Activated T-cell treated with anti-CD3 and anti-CD28 coated beads, Interleukin-2, amount 50 U/mL, for 24 hours (primary cell): ENCODE measurements around the gene CNOT10.
"Not testable (repeated sequence)": the region's sequence is repeated elsewhere in the genome, so short reads cannot be mapped to it uniquely, and the experiment has no call there.

Source experiments
- DNase-seq: peaks from one replicate; pipeline ENCODE4 v3.0.0-alpha.2; 2020
- H3K27ac Mint-ChIP-seq: 2 replicates; pipeline ENCODE4 v1.8.0; 2020; ENCODE audit warnings: mild to moderate bottlenecking, mixed read lengths
- H3K27me3 Mint-ChIP-seq: 2 replicates; pipeline ENCODE4 v1.8.0; 2020; ENCODE audit warnings: mixed read lengths
- H3K36me3 Mint-ChIP-seq: 2 replicates; pipeline ENCODE4 v1.8.0; 2020; ENCODE audit warnings: low read depth, mixed read lengths
- H3K4me1 Mint-ChIP-seq: 2 replicates; pipeline ENCODE4 v1.8.0; 2020; ENCODE audit warnings: low read depth, mixed read lengths
- H3K4me3 Mint-ChIP-seq: 2 replicates; pipeline ENCODE4 v1.8.0; 2020; ENCODE audit warnings: mild to moderate bottlenecking, moderate library complexity, mixed read lengths
- H3K9me3 Mint-ChIP-seq: 2 replicates; pipeline ENCODE4 v1.8.0; 2020; ENCODE audit warnings: mixed read lengths

The CNOT10 gene

DNA sequence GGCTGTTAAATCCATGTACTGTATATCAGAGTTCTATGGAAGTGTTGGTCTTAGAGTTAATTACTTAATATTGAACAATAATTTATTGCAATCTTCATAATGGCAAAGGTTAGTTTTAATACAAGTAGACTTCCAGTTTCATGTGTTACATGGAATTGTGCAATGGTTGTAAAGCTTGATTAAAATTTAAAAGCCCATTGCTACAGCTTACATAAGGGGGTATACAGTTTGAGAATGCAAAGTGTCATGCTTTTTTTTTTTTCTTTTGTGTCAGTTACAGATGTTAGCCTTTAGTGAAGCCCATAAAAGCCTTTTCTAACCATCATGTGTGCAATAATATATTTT lies 22.0 kb downstream of the CNOT10 start:
- no peaks in the 10 kb centered on the region for H3K27me3 Mint-ChIP-seq

DNA sequence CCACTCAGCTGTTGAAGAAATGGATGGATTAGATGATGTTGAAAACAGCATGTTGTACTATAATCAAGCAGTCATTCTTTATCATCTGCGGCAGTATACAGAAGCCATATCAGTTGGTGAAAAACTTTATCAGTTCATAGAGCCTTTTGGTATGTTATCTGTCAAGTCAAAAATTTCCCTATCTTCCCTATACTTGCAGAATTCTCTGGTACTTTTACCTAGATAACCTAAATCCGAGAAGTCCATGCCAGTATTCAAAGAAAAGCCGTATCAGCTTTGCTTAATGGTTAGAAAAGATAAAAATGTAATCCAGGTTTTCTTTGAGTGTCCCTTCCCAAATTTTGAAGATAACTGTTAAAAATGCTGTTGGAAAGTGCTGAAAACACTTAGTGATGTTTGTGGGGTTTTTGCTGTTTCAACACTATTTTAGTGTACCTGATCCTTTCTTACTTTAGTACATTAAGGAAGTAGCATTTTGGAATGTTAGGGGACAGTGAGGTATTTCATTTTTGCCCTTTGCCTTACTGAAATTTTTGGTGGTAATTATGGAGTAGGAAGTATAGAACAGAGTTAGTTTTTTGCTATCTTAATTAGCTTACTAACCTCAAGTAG lies 23.8 kb downstream of the CNOT10 start:
- no peak overlapping the region for H3K4me3 Mint-ChIP-seq
- no peaks in the 10 kb centered on the region for H3K9me3 Mint-ChIP-seq
- no peaks in the 10 kb centered on the region for H3K27me3 Mint-ChIP-seq
- peaks cover 83% of the 10 kb centered on the region for H3K36me3 Mint-ChIP-seq
- DNase-seq = no peak
- no peak overlapping the region for H3K27ac Mint-ChIP-seq
- peaks cover 20% of the 10 kb centered on the region for H3K4me1 Mint-ChIP-seq

More for the DNA sequence above, 22.0 kb downstream of the CNOT10 start:
- Mint-ChIP-seq H3K4me1 (peaks cover 27% of the 10 kb centered on the region), H3K27ac (no peak overlapping the region), H3K36me3 (peaks cover 77% of the 10 kb centered on the region), H3K9me3 (no peaks in the 10 kb centered on the region), H3K4me3 (no peak overlapping the region)
- no peak for DNase-seq

DNA sequence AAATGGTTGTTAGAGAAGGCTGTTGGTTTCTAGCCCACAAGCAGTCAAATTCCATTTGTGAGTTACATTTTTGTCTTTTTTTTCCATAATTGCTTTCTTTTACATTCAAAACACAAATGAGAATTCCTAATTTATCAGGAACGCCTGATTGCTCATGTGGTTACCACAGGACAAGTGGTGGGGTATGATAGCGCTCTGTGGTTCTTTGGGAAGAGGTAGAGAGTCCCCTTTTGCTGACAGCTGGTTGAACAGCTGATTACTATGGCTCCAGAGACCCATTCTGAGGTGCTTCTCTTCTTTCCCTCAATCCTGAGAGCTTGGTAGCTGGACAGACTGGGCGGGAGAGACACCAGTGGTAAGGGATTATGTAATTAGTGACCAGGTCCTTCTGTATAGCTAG lies 24.4 kb downstream of the CNOT10 start:
- Mint-ChIP-seq H3K27ac (no peak overlapping the region), H3K27me3 (no peaks in the 10 kb centered on the region), H3K4me1 (peaks cover 20% of the 10 kb centered on the region), H3K36me3 (peaks cover 89% of the 10 kb centered on the region), H3K4me3 (no peak overlapping the region), H3K9me3 (no peaks in the 10 kb centered on the region)
- DNase-seq = no peak

DNA sequence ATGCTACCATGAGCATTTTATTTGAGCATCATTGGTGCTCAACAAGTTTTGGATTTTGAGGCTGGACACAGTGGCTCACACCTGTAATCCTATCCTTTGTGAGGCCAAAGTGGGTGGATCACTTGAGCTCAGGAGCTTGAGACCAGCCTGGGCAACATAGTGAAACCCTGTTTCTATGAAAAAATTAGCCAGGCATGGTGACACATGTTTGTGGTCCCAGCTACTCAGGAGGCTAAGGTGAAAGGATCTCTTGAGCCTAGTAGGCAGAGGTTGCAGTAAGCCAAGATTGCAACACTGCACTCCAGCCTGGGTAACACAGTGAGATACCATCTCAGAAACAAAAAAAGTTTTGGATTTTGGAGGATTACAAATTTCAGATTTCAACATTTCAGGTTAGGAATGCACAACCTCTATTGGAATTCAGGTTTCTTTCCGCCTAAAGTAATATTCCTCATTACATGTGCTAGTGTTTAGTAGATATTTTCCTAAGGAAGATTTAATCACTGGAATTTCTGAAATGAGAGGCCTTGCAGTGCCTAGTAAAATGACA lies 27.6 kb downstream of the CNOT10 start:
- Mint-ChIP-seq H3K27me3 (no peaks in the 10 kb centered on the region), H3K9me3 (no peaks in the 10 kb centered on the region), H3K36me3 (peaks cover 92% of the 10 kb centered on the region), H3K4me1 (peaks cover 3% of the 10 kb centered on the region), H3K27ac (no peak overlapping the region), H3K4me3 (no peak overlapping the region)
- no peak for DNase-seq

DNA sequence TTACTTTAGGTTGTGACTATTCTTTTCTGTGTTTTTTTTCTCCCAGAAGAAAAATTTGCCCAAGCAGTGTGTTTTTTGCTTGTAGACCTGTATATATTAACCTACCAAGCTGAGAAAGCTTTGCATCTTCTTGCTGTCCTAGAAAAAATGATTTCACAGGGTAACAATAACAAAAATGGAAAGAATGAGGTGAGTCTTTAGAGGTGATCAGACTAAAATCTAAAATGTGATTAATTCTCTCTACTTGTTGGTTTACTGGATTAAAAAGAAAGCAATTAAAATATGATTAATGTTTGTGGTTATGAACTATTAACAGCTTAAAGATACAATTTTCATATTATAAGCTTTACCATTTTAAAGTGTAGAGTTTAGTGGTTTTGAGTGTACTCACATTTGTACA lies 28.2 kb downstream of the CNOT10 start:
- no peak overlapping the region for H3K4me3 Mint-ChIP-seq
- H3K4me1 Mint-ChIP-seq = peaks cover 3% of the 10 kb centered on the region
- H3K9me3 Mint-ChIP-seq = no peaks in the 10 kb centered on the region
- H3K27me3 Mint-ChIP-seq = no peaks in the 10 kb centered on the region
- DNase-seq = no peak
- H3K27ac Mint-ChIP-seq = no peak overlapping the region
- H3K36me3 Mint-ChIP-seq = peaks cover 90% of the 10 kb centered on the region

DNA sequence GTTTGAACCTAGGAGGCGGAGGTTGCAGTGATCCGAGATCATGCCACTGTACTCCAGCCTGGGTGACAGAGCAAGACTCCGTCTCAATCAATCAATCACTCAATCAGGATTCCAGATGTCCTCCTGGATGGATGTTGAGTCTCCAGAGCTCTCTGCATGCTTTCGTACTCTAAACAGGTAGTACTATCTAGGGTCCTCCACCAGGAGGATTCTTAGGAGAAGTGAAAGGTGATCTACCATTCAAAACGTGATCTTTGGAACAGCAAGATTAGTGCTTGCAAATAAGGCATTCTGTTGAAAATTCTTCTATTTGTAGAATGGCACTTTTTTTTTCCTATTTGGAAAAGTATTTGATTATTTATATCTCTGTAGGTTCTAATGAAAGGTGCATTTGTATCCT lies 34.3 kb downstream of the CNOT10 start:
- Mint-ChIP-seq H3K4me1 (no peaks in the 10 kb centered on the region), H3K36me3 (peaks cover 71% of the 10 kb centered on the region), H3K27ac (no peak overlapping the region), H3K4me3 (no peak overlapping the region), H3K27me3 (no peaks in the 10 kb centered on the region), H3K9me3 (no peaks in the 10 kb centered on the region)
- DNase-seq = no peak

DNA sequence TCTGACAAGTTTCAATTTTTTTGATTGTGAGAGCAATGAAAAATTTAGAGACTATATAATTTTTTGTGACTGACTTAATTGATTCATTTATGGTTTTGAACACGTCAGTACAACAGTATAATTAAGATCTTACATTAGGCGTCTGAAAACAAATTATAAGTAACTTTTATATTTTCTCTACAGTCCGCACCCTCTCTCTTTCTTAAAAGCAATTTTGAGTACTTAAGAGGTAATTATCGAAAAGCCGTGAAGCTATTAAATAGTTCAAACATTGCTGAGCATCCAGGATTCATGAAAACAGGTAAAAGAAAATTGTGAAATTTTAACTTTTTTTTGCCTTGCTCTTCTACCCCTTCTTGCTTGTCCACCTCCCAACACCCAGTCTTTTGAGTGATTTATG lies 34.9 kb downstream of the CNOT10 start:
- H3K9me3 Mint-ChIP-seq = no peaks in the 10 kb centered on the region
- H3K4me1 Mint-ChIP-seq = no peaks in the 10 kb centered on the region
- peaks cover 74% of the 10 kb centered on the region for H3K36me3 Mint-ChIP-seq
- H3K27me3 Mint-ChIP-seq = no peaks in the 10 kb centered on the region
- no peak overlapping the region for H3K27ac Mint-ChIP-seq
- DNase-seq = no peak
- H3K4me3 Mint-ChIP-seq = no peak overlapping the region

DNA sequence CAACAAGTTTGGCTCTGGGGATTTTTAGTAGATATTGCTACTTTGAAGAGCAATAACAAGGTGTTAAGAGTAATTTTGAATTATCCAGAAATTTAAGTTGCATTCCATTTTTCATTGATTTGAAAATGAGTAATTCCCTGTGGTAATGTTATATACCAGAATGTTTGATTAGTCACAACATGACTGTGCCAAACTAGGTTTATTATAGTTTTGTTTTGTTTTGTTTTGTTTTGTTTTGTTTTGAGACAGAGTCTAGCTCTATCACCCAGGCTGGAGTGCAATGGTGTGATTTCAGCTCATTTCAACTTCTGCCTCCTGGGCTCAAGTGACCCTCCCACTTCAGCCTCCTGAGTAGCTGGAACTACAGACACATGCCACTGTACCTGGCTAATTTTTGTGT lies 40.7 kb downstream of the CNOT10 start:
- Mint-ChIP-seq H3K4me3 (no peak overlapping the region), H3K36me3 (peaks cover 71% of the 10 kb centered on the region), H3K27me3 (no peaks in the 10 kb centered on the region), H3K9me3 (no peaks in the 10 kb centered on the region), H3K27ac (no peak overlapping the region), H3K4me1 (no peaks in the 10 kb centered on the region)
- DNase-seq = no peak

DNA sequence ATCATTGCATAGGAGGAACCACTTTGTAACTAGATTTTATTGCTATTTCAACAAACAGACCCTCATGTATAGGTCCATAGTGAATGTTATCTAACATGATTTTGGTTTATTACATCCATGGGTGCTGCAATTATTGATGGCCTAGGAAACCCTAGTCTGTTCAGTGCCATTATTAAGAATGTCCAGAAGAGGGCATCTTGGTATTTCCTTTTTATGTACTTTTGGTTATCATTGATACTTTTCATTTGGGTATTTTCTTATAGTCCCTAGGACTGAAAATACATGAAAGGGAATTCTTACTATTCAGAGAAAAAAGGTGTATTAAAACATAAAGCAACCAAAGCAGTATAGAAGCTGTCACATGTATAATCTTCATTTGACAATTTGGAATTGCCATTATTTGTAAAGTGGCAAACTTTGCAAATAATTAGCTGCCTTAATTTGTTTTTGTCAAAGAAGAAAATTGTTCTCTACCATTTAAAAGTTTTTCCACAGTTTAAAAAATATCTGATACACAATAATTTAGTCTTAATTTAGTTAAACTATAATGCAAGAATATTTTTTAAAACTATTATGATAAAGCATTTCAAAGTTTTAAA lies 48.7 kb downstream of the CNOT10 start:
- no peak overlapping the region for H3K27ac Mint-ChIP-seq
- no peaks in the 10 kb centered on the region for H3K27me3 Mint-ChIP-seq
- no peaks in the 10 kb centered on the region for H3K4me1 Mint-ChIP-seq
- no peaks in the 10 kb centered on the region for H3K9me3 Mint-ChIP-seq
- DNase-seq = no peak
- H3K4me3 Mint-ChIP-seq = no peak overlapping the region
- H3K36me3 Mint-ChIP-seq = peaks cover 66% of the 10 kb centered on the region

DNA sequence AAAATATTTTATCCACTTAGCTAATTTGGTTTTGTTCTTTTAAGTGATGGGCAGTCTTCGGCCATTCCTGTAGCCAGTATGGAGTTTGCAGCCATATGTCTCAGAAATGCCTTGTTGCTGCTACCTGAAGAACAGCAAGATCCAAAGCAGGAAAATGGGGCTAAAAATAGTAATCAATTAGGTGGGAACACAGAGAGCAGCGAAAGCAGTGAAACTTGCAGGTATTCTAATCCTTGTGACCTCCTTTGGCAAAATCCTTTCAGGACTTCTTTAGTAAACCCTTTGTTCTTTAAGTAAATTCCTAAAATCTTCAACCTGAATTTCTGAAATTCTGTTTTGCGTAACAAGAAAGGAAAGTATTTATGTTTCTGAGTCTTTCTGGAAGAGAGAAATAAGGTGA lies 49.8 kb downstream of the CNOT10 start:
- Mint-ChIP-seq H3K27ac (no peak overlapping the region), H3K9me3 (no peaks in the 10 kb centered on the region), H3K4me1 (no peaks in the 10 kb centered on the region), H3K4me3 (no peak overlapping the region), H3K36me3 (peaks cover 68% of the 10 kb centered on the region), H3K27me3 (no peaks in the 10 kb centered on the region)
- DNase-seq = no peak

DNA sequence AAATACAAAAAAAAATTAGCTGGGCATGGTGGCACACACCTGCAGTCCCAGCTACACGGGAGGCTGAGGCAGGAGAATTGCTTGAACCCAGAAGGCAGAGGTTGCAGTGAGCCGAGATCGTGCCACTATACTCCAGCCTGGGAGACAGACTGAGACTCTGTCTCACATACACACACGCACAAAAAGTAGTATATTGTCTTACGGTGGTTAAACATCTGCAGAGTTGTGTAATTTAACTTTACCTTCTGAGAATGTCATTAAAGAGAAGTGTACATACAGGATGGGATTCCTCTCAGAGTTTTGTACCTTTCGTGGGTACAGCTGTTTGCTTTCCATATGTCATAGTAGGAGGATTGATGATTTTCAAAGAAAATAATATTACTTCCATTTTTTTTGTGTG lies 58.5 kb downstream of the CNOT10 start:
- H3K4me3 Mint-ChIP-seq, H3K4me1 Mint-ChIP-seq, H3K27me3 Mint-ChIP-seq, H3K27ac Mint-ChIP-seq, DNase-seq, H3K9me3 Mint-ChIP-seq: not testable (repeated sequence)
- peaks cover 58% of the 10 kb centered on the region for H3K36me3 Mint-ChIP-seq

DNA sequence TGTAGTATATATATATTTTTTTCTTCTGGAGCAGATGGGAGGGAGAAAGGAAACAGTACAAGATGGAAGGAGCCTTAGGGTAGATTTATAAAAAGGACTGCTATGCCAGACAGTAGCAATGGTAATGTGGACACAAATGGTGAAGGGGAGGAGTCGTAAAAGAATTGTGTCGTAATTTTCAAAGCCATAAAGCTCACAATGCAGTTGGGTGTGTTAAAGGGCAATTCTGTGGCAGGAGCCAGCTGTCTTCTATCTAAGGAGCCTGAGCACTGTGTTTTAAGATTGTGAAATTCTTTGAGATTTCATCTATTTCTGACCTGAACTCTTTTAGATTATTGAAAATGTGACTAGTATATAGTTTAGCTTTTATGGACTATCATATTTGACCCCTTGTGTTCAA lies 58.9 kb downstream of the CNOT10 start:
- peaks cover 57% of the 10 kb centered on the region for H3K36me3 Mint-ChIP-seq
- H3K4me3 Mint-ChIP-seq = no peak overlapping the region
- H3K9me3 Mint-ChIP-seq = no peaks in the 10 kb centered on the region
- no peaks in the 10 kb centered on the region for H3K4me1 Mint-ChIP-seq
- no peak for DNase-seq
- H3K27ac Mint-ChIP-seq = no peak overlapping the region
- H3K27me3 Mint-ChIP-seq = no peaks in the 10 kb centered on the region

DNA sequence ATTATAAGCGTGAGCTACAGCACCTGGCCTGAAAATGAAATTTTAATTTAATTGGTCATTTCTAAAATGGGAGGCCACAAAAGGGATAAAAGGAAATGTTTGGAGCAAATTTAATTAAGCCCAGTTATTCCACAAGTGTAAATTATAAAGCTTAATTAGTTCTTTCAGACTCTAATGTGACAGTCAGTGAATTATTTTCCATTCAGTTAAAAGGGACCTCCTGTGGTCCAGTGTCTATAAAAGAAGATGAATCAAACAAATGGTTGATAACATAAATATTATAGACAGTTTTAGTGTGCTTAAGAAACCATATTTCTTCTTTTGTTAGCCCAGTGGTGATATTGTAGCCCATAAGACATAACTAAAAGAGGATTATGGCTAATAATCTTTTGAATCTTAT lies 66.4 kb downstream of the CNOT10 start:
- DNase-seq = no peak
- H3K27ac Mint-ChIP-seq = no peak overlapping the region
- H3K36me3 Mint-ChIP-seq = peaks cover 49% of the 10 kb centered on the region
- no peaks in the 10 kb centered on the region for H3K9me3 Mint-ChIP-seq
- H3K27me3 Mint-ChIP-seq = no peaks in the 10 kb centered on the region
- H3K4me3 Mint-ChIP-seq = no peak overlapping the region
- peaks cover 2% of the 10 kb centered on the region for H3K4me1 Mint-ChIP-seq

DNA sequence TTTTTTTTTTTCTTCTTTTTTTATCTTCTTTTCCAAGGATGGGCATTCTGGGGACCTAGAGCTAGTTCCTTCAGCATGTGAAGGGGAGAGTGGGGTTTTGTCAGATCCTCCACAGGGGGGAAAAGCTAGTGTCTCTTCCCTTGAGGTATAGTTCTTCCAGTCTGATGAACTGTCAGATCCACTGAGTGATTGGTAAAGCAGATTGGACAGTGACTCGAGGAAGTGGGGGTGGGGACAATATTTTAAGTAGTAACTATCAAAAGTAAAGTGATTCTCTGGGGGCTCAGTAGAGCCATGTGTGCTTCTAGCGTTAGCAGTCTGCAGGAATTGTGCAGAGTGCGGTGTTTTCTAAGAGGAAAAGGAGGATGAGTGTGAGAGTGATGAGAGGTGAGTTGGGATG lies 70.8 kb downstream of the CNOT10 start:
- H3K27me3 Mint-ChIP-seq = no peaks in the 10 kb centered on the region
- no peak overlapping the region for H3K27ac Mint-ChIP-seq
- H3K4me1 Mint-ChIP-seq = peaks cover 8% of the 10 kb centered on the region
- H3K9me3 Mint-ChIP-seq = no peaks in the 10 kb centered on the region
- H3K4me3 Mint-ChIP-seq = no peak overlapping the region
- DNase-seq = no peak
- peaks cover 55% of the 10 kb centered on the region for H3K36me3 Mint-ChIP-seq

DNA sequence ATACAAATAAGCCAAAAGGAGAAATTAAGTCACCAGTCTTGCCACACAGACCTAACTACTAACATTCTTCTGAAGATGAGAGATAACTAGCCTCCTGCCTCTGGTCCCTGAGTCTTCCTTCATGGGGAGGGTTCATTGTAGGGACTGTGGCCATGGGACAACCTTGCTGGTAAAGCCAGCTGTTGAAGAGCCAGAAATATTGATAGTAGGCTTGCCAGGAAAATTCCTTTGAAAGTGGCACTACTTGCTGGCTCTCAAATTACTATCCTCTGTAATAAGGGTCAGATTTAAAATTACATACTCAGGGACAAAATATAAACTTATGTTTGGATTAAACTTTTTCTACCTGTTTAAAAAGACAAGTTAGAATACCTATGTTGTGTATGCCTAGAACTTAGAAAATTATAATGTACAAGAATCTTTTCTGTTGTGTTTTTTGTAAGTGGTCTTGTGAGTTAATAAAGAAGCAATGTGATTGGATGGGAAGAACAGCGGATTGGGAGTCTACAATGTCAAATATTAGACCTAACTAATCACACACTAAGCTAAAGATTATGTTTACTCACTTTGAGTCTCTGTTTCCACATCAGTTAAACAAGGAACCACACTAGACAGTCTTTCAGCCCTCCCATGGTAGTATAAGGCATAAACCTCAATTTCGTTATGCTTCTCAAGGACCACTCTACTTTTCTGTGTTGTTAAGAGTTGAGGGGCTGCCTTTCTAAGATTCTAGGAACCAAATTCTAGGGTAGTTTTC lies 72.8 kb downstream of the CNOT10 start:
- peak overlapping the region; percentile 0 for H3K27ac Mint-ChIP-seq
- peaks cover 54% of the 10 kb centered on the region for H3K36me3 Mint-ChIP-seq
- H3K27me3 Mint-ChIP-seq = no peaks in the 10 kb centered on the region
- no peak for DNase-seq
- peaks cover 8% of the 10 kb centered on the region for H3K4me1 Mint-ChIP-seq
- no peaks in the 10 kb centered on the region for H3K9me3 Mint-ChIP-seq
- no peak overlapping the region for H3K4me3 Mint-ChIP-seq
